ENCODE measurements around the gene CREB3L4.
A peak's percentile ranks its signal among the peaks of the same experiment; 100 is the strongest.

Gene CREB3L4

DNA sequence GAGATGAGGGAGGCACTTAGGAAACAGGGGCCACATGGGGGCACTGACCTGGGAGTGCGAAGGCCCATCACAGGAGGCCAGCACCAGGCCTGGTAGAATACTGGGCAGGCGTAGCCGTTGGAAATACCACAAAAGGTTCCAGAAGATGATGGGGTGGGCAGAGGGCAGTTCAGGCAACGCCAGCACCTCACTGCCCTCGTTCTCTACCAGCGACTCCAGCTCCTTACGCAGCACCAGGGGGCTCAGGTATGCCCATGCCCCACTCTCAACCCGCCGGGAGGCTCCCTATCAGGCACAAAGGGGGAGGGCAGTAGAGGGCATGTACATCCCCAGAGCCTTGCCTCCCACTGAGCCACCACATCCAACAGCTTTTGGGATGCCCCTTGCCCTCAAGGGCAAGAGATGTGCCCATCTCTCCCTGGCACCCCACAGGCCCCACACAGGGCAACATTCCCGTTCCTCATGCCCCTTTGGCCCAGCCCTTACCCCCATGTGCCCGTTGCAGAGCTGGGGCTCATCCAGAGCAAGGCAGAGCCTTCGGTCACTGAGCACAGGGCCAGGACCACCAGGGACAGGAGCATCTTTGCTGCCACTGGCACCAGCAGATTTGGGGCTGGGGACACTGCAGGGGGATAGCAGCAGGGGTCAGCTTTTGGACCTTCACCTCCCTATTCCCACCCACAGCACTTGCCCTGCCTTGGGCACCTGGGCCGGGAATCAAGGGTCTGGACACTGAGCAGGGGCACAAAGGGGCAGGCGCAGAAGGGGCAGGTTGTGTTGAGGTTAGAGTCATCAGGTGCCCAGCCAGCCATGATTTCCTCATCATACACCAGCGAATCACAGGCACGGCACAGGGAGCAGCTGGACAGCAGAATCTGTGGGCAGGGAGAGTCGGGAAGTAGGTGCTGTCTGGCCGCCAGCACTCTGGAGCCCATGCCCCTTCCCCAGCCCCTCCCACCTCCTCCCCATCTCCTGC lies 35.3 kb upstream of the CREB3L4 start:
- DNase-seq (ENCODE audit: low spot score in 2 of 2) = no peak
- Mint-ChIP-seq H3K4me3 (no peak overlapping the region), H3K9me3 (no peaks in the 10 kb centered on the region), H3K27ac (no peak overlapping the region), H3K36me3 (peaks cover 83% of the 10 kb centered on the region), H3K4me1 (peaks cover 23% of the 10 kb centered on the region)
- no peak for ATAC-seq

DNA sequence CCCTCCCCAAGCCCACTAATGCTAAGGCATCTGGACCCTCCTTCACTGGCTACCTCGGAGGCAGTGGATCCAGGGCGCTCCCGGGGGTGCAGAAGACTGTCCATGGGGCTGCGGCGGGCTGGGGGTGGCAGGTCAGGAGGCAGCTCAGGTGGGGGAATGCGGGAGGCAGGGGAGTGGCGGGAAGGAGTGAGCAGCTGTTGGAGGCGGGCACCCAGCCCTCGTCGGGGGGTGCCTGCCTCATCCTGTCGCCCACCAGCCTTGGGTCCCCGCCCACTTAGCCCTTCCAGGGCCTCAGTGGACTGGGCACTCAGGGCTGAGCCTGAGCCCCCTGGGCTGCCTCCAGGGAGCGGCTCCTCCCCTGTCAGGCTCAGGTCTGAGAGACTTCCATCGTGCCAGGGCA lies 34.3 kb upstream of the CREB3L4 start:
- Mint-ChIP-seq H3K27ac (no peak overlapping the region), H3K4me1 (peaks cover 21% of the 10 kb centered on the region), H3K9me3 (no peaks in the 10 kb centered on the region), H3K36me3 (peaks cover 93% of the 10 kb centered on the region), H3K4me3 (no peak overlapping the region)
- DNase-seq (ENCODE audit: low spot score in 2 of 2) (no peak), ATAC-seq (no peak)

DNA sequence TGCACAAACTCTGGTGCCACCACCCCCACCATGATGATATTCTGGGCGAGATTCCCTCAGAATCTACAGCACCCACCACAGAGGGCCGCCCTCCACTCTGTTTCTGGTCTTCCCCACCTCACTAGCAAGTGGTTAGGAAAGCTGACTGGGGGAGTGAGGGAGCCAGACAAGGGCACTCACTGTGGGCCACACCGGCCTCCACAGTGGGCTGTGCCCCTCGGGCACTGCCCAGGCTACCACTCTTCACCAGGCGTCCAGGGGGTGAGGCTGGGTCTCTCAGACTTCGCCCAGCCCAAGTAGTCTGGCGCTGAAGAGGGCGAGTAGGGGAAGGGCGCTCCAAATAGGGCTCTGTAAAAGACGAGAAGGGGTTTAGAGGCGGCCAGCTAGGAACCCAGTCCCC lies 33.7 kb upstream of the CREB3L4 start:
- no peaks in the 10 kb centered on the region for H3K9me3 Mint-ChIP-seq
- H3K4me3 Mint-ChIP-seq = no peak overlapping the region
- peaks cover 16% of the 10 kb centered on the region for H3K4me1 Mint-ChIP-seq
- ATAC-seq = no peak
- DNase-seq (ENCODE audit: low spot score in 2 of 2) = no peak
- peak overlapping the region; percentile 26 for H3K27ac Mint-ChIP-seq
- peaks cover 98% of the 10 kb centered on the region for H3K36me3 Mint-ChIP-seq

DNA sequence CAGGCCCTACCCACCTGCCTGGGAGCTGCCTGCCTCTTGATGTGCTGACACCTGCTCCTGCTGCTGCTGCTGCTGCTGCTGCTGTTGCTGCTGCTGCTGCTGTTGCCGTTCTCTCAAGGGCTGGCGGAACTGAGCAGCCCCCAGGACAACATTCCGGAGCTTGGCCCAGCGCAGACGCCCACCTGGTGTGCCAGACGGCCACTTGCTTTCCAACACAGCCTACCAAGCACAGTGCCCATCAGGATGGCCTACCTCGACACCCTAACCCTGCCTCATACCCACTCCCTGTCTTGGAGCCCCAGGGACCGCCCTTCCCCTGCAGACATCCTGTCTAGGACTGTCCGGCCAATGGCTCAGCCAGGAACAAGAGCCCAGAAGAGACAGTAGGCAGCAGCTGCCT lies 33.0 kb upstream of the CREB3L4 start:
- DNase-seq (ENCODE audit: low spot score in 2 of 2) (no peak), ATAC-seq (no peak)
- Mint-ChIP-seq H3K9me3 (no peaks in the 10 kb centered on the region), H3K4me3 (no peak overlapping the region), H3K4me1 (peaks cover 18% of the 10 kb centered on the region), H3K27ac (peak overlapping the region; percentile 26), H3K36me3 (peaks cover 99% of the 10 kb centered on the region)

DNA sequence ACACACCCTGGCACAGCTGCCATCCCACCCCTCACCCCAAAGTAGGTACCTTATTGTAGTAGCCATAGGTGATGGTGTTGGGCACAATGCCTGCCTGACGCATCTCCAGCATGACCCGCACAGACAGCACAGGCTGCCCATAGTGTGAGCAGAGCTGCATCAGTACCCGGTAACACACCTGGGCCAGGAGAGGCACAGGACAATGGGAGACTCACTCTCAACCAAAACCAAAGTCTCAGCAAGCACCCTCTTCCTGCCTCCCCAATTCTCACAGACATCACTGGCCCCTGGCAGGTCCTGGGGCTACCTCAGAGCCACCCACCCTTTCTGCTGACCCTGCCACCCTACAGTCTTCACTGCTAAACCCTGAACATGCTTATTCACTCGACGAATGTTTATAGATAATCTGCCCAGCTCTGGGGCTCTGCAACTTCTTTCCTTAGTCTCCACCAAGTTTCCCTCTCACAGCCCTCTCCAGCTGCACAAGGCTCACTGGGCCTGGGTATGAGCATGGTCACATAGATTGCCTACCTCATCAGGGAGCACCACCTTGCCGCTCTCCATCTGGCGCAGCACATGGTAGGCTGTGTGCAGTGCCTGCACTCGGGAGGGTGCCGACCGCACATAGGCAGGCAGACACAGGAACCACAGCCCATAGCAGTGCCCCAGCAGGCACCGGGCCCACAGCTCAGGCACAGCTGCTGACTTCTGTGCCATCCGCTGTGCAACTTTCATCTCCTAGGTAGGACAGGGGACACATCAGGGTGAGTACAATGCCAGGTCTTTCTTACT lies 31.5 kb upstream of the CREB3L4 start:
- no peak for ATAC-seq
- Mint-ChIP-seq H3K27ac (peak overlapping the region; percentile 48), H3K4me3 (no peak overlapping the region), H3K36me3 (peaks cover 99% of the 10 kb centered on the region), H3K4me1 (peaks cover 33% of the 10 kb centered on the region), H3K9me3 (no peaks in the 10 kb centered on the region)
- DNase-seq (ENCODE audit: low spot score in 2 of 2) = no peak

DNA sequence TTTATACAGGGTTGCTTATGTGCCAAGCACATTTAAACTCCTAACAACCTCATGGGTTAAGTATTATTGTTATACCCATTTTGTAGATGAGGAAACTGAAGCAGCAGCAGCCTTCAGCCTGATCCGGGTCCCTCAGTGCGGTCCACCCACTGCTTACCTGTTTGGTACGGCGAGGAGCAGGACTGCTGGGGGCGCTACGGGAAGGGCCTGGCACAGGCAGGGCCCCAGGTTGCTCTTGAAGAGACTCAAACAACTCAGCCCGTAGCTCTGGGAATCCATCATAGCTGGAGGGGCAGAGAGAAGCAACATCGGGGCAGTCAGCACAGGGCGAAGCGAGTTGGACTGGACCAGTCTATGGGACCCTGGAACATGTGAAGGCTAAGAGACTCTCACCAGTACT lies 30.4 kb upstream of the CREB3L4 start:
- Mint-ChIP-seq H3K9me3 (no peaks in the 10 kb centered on the region), H3K27ac (peak overlapping the region; percentile 48), H3K4me1 (peaks cover 39% of the 10 kb centered on the region), H3K36me3 (peaks cover 96% of the 10 kb centered on the region), H3K4me3 (no peak overlapping the region)
- no peak for ATAC-seq
- DNase-seq (ENCODE audit: low spot score in 2 of 2) = no peak

DNA sequence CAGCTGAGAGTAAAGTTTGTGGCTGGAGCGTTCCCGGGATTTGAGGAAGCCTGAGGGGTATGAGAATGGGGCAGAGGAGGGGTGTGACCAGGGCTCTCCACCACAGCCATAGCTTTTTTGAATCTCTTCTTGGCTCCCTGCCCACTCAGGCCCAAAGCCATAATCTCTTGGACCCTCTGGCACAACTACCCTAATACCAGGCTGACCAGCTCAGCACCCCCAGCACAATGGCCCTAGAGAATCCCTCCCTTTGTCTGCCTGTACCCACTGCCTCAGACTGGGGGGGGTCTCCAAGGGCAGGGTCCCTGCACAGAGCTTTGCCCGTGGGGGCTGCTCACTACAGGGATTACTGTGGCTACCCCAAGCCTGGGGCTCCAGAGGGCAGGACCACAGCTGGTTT lies 28.7 kb upstream of the CREB3L4 start:
- peaks cover 95% of the 10 kb centered on the region for H3K36me3 Mint-ChIP-seq
- H3K9me3 Mint-ChIP-seq = no peaks in the 10 kb centered on the region
- ATAC-seq (no peak), DNase-seq (ENCODE audit: low spot score in 2 of 2) (no peak)
- H3K4me3 Mint-ChIP-seq = no peak overlapping the region
- H3K4me1 Mint-ChIP-seq = peaks cover 54% of the 10 kb centered on the region
- peak overlapping the region; percentile 65 for H3K27ac Mint-ChIP-seq

DNA sequence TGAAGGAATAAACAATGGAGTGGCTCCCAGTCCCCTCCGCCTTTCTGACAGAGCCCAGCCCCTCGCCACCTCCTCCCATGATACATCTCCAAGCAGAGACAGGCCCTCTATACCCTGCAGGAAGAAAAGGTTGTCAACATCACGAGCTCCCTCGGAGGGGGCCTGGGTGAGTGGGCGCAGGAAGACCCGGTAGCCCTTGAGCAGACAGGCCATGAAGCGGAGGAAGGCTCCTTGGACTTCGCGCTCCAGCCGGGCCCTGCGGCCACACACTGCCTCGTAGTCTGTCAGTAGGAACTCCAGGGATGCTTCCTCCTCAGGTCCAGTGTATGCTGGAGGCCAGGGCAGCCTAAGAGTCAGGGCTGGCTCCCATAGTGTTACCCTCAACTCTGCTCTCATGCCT lies 28.2 kb upstream of the CREB3L4 start:
- no peak overlapping the region for H3K4me3 Mint-ChIP-seq
- H3K27ac Mint-ChIP-seq = peak overlapping the region; percentile 65
- H3K9me3 Mint-ChIP-seq = no peaks in the 10 kb centered on the region
- H3K4me1 Mint-ChIP-seq = peaks cover 59% of the 10 kb centered on the region
- DNase-seq (ENCODE audit: low spot score in 2 of 2) (no peak), ATAC-seq (no peak)
- H3K36me3 Mint-ChIP-seq = peaks cover 95% of the 10 kb centered on the region

DNA sequence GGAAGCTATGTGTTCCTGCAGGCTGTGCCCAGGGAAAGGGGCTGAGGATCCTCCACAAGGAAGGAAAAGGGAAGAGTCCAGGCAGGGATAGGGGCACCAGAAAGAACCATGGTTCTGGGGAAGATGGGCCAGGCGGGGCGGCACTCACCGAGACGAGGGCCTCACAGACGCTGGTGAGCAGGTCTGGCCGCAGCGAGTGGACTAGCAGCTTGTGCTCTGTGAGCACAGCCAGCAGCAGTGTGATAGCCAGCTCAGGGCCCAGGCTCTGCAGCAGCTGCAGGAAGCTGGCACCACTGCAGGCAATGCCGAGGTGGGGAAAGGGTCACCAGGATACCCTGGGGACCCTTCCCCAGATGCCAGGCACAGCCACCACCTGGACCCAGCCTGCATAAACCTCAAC lies 26.9 kb upstream of the CREB3L4 start:
- H3K4me3 Mint-ChIP-seq = no peak overlapping the region
- no peaks in the 10 kb centered on the region for H3K9me3 Mint-ChIP-seq
- DNase-seq (ENCODE audit: low spot score in 2 of 2) = no peak
- H3K27ac Mint-ChIP-seq = peak overlapping the region; percentile 77
- no peak for ATAC-seq
- peaks cover 95% of the 10 kb centered on the region for H3K36me3 Mint-ChIP-seq
- H3K4me1 Mint-ChIP-seq = peaks cover 67% of the 10 kb centered on the region

DNA sequence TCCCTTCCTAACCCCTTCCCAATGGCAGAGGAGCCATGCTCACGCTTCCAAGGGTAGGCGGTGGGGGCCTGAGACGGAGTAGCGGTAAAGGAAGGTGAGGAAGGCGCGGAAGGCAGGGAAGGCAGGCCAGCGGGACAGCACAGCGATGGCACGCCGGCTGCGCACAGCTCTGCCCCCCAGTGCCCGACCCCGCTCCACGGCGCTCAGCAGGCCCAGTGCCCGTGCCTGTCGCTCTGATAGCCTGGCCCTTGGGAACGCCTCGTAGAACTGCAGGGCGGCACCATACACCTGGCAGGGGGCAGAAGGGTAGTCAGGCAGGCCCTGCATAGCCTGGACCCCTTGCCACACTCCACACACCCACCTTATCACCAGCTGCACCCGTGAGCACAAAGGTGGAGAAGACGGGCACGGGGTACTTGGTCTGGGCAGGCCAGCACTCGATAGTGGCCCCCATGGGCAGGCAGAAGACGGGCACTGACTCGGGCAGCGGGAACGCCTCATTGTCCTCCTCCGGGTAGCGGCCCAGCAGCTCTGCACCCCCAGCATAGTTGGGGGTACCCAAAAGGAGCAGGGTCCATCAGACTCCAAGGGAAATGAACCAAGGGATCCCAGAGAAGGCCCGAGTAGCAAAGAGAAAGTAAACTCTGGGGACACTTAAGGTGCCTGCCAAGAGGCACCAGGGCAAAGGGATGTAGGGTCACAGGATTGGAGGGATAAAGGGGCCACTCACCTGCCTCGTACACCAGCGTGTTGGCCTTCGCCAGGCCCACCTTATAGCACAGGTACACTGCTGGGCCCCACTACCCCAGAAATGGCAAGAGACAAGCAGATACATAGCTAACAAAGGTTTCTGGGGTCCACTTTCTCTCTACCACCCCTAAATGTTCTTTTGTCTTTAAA lies 25.6 kb upstream of the CREB3L4 start:
- peaks cover 87% of the 10 kb centered on the region for H3K36me3 Mint-ChIP-seq
- peaks cover 64% of the 10 kb centered on the region for H3K4me1 Mint-ChIP-seq

DNA sequence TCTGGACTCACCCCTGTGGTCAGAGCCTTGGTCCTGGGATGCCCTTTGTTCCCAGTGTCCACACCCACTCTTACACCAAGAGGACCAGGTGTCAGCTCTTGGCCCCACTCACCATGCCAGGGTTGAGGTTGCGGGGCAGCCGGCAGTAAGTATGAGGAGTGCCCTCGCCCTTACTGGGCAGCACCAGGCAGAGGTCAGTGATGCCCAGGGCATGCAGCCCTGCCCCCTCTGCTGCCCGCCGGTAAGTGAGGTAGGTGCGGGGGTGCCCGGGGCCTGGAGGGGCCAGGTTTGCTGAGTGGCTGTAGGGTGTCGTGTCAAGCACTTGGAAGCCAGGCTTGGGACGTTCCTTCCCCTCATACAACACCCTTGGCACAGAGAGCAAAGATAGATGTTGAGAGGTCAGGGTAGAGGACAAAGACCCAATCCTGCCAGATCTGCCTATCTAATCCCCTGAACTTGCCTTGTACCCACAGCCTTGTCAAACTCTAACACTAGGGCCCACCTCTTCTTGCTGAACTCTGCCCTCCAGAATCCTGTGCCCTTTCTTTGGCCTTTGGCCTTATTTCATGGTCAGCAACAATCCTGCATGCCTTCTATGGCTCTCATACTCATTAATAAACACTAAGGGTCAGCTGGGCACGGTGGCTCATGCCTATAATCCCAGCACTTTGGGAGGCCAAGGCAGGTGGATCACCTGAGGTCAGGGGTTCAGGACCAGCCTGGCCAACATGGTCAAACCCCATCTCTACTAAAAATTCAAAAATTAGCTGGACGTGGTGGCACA lies 24.7 kb upstream of the CREB3L4 start:
- H3K36me3 Mint-ChIP-seq = peaks cover 87% of the 10 kb centered on the region

More for the DNA sequence above, 25.6 kb upstream of the CREB3L4 start:
- Mint-ChIP-seq H3K4me3 (no peak overlapping the region), H3K27ac (peak overlapping the region; percentile 26), H3K9me3 (no peaks in the 10 kb centered on the region)
- no peak for ATAC-seq
- DNase-seq (ENCODE audit: low spot score in 2 of 2) = no peak

DNA sequence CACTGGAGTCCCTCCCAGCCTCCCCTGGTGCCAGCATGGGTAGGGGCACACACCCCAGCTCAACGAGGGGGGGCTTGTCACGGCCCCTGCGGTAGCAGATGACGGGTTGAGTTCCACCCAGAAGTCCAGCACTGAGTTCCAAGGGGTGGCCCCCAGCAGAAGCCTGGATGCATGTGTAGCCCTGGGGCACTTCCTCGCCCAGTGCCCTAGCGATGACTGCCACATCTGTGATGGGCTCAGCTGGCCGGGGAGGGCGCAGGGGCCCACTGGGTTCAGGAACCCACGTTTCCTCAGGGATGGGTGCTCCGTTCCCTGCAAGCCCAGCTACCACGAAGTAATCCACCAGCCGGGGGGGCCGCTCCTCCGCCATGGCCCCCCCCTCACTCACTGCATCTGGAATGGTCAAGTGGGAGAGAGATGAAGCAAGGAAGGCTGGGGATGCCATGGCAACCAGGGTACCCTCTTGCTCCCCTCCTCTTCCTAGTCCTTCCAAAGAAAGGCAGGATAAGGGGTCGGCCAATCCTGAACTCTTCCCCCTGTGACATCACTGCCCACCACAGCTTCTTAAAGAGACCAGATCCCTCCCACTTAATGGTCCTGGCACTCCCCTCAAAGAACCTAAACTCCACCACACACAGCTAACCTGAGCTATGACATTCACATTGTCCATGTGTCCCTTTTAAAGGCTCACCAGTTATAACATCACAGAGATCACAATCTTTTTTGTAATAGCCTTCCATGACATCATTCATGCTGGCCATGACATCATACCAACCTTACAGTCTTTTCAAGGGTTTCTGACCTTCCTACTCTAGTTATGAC lies 23.5 kb upstream of the CREB3L4 start:
- H3K36me3 Mint-ChIP-seq = peaks cover 87% of the 10 kb centered on the region

More for the DNA sequence above, 24.7 kb upstream of the CREB3L4 start:
- H3K4me1 Mint-ChIP-seq = peaks cover 59% of the 10 kb centered on the region
- ATAC-seq = no peak
- H3K27ac Mint-ChIP-seq = peak overlapping the region; percentile 26
- no peak for DNase-seq (ENCODE audit: low spot score in 2 of 2)
- no peak overlapping the region for H3K4me3 Mint-ChIP-seq
- H3K9me3 Mint-ChIP-seq = no peaks in the 10 kb centered on the region

DNA sequence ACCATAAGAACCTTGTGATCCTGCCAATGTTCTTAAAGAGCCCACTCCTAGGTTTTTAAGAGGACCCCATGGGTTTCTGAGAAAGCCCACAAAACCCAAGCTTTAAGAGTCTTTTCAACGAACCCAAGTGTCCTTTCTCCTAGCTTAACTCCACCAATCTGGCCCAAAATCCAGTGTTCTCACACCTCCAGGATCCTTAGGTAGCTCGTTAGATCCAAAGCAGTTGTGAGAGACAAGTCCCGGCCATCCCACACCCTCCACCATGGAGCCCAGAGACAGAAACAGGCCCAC lies 22.9 kb upstream of the CREB3L4 start:
- Mint-ChIP-seq H3K27ac (peak overlapping the region; percentile 97), H3K36me3 (peaks cover 85% of the 10 kb centered on the region), H3K9me3 (no peaks in the 10 kb centered on the region), H3K4me3 (peak overlapping the region; percentile 88), H3K4me1 (peaks cover 62% of the 10 kb centered on the region)
- DNase-seq (ENCODE audit: low spot score in 2 of 2) (no peak), ATAC-seq (no peak)

More for the DNA sequence above, 23.5 kb upstream of the CREB3L4 start:
- DNase-seq (ENCODE audit: low spot score in 2 of 2) (no peak), ATAC-seq (no peak)
- Mint-ChIP-seq H3K9me3 (no peaks in the 10 kb centered on the region), H3K27ac (peak overlapping the region; percentile 97), H3K4me3 (peak overlapping the region; percentile 88), H3K4me1 (peaks cover 65% of the 10 kb centered on the region)
